IPS-11a (cell line): ENCODE data around the gene ACAA2.
A peak's percentile ranks its signal among the peaks of the same experiment; 100 is the strongest.
"Not testable (repeated sequence)": the region's sequence is repeated elsewhere in the genome, so short reads cannot be mapped to it uniquely, and the experiment has no call there.

Experiments used
- H3K4me3 ChIP-seq: one replicate; pipeline ENCODE4 v1.5.1; 2013; ENCODE audit warnings: low read depth, low read length, control low read depth

ACAA2 gene

DNA sequence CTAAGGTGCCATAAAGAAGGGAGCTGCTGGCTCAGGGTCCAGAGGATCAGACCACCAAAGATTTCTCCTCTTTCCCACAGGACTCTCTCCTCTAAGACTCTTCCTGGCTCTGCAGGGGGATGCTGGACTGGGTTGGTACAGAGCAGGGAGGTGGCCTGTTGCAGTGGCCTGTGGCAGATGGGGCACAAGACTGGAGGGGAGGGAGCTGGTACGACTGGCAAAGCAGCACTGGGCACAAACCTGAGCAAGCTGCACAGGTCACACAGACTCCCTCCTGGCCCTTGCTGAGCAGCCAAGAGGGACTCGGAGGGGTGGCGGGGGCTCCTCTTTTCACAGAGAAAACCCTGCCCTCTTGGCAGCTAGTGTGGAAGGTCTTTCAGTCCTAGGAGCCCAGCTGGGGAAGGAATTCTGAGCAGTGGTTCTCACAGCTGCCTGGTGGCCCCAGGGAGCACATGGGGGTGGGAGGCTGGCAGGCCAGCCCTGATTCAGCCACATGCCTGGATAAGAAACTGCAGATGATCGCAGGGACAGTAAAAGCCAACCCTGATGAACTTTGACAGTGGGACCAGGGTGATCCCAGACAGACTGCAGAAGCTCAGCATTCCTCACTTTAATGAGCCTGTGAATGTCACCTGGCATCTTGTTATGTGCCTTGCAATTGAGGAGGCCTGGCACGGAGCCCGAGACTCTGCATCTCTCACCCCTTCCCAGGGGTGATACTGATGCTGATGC lies 32.5 kb upstream of the ACAA2 start:
- no peak overlapping the region for H3K4me3 ChIP-seq

DNA sequence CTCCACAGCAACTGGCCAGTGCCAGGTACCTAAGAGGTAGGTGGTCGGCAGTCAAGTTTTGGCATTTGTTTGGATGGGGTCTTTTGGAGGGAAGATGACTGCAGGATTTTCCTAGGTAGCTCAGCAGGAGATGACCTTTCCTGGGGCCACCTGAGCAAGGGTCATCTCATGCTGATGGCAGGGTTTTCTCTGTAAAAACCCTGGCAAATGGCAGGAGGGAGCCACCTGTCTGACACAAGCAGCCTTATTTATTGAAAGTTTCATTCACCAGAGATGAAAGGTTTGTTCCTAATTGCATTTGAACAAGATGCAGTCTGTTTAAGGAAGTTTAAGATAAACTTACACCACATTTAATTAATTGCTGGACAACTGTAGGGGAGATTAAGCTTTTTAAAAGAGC lies 31.6 kb upstream of the ACAA2 start:
- H3K4me3 ChIP-seq: no peak overlapping the region

DNA sequence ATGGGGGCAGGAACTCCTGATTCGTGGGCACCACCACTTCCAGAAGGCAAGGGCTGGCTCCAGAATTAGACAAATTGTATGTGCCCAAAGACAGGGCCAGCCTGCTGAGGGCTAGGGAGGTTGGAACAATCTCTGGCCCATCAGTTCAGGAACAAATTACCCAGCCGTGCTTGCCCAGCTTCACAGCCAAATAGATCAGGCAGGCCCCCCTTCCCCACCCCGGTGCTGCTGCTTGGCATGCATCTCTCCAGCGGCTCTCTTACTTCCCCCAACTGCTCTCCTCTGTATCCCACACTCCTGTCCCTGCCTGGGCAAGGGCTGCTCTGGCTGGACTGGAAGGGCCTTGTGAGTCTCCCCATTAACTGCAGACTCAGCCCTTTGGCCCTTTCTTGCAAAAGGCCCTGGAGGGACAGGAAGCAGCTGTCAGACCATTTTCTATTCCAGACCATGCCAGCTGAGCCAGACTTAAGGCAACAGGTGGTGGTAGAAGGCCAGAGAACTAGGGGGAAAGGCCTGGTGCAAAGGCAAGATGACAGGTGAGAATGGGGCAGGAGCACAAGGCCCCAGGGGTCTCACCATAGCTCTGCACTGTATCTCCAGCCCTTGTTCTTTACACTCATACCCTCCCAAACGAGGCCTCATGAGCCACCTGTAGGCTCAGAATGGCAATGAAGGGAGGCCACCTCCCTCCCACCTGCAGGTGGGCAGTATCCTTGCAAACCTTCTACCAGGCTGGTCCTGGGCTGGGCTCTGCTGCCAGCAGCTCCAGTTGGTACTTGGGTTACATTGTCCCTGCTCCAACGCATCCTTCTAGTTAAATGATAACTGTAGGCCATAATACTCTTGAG lies 30.7 kb upstream of the ACAA2 start:
- no peak overlapping the region for H3K4me3 ChIP-seq

DNA sequence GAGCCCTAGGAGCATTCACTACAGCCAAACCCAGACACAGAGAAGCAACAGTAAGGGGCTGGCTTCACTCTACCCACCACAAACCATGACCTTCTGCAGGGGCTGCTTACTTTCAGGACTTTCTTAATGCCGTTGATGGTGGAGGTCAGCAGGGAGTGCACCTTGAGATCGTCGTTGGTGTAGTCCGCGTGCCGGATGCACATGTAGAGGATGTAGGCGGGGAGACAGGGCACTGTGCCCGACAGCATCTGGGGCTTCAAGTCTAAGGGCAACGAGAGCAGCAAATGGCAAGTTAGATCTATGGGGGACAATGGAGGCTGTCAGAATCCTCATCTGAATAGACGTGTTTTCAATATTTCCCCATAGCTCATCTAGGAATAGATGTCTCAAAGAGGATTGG lies 29.8 kb upstream of the ACAA2 start:
- no peak overlapping the region for H3K4me3 ChIP-seq

DNA sequence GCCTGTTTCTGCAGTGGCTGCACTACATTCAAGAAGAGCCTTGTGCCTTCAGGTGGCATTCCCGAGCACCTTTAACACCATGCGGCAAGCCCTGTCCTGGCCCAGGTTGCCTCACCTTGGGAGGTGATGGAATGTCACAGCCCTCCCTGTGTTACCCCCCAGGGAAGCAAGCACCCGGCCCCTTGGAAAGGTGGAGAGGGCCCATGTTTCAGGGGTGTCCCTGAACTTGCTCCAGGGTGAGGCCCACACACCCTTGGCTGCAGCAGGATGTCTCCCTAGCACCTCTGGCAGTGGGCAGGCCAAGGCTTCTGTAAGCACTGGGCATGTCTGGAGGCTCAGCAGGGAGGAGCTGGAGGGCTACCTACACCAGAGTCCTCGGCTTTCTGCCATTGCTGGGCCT lies 29.3 kb upstream of the ACAA2 start:
- no peak overlapping the region for H3K4me3 ChIP-seq

DNA sequence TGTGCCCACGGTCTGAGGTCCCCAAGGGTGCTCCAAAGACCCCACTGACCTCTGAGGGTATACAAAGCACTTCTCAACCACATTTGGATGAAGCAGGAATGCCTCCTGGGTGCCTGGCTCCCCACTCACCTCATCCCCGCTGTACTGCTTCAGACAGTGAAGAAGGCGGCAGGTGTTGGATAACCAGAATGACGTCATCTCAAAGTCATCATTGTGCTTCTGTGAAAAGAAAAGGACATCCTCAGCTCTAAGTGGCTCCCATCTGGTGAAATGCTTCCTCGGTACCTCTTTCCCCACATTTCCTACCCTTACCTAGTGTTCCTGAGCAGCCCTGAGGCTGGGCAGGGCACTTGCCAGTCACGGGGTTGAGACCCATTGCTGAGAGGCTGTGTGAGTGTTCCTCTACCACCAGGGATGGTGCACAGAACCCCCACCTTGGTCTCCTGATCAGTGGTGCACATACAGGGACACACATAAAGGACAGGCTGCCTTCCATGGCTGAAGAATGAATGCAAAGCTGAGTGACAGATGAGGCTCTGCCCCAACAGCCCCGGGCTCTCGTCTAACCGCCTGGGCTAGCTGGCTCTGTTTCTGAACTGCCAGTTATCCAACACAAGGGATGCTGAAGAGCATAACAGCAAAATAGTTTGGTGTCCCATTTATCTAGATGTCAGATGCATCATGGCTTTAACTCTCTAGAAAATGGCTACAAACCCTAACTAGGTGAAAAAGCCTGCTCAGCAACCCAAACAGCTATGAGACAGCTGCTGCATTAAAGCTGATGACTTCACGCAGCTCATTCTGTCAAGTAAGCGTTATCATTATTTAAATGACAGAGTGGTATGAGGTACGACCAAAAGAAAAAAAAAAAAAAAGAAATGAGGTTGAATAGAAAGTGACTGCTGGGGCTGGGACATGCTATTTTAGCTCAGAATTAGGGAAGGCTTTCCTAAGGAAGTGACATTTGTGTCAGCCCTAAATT lies 28.2 kb upstream of the ACAA2 start:
- no peak overlapping the region for H3K4me3 ChIP-seq

DNA sequence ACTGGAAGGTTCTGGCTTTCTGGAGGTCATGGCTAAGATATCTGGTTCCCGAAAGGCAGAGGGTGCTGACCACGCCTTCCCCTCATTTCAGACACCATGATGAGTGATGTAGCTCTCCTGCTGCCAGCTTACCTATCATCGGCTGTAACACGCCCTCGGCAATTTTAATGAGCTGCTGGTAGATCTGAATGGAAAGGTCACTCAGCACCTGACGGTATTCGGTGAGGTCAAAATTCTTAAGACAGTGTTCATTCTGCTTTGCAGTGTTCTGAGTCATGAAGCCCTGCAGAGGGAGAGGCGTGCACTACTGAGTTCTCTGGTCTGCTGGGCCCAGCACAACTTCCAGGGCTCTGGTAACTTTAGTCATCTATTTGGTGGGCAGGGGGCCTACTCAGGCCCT lies 25.7 kb upstream of the ACAA2 start:
- H3K4me3 ChIP-seq: no peak overlapping the region

DNA sequence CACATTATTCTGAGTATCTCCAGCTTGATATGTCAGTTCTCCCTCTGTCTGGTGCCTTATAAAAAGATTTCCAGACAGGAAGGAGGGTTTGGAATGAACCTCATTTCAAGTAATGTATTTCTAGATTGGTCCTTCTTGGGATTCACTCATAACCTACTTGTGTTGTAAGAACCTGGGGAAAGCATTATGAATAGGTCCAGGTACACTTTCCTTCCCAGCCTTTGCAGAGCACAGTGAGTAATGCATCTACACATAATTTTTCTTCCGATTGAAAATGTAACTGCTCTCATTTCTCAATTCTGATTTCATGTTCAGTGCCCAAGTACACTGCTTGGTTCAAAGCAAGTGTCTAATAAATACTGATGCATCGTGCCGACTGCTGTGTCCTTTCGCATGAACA lies 25.0 kb upstream of the ACAA2 start:
- no peak overlapping the region for H3K4me3 ChIP-seq

DNA sequence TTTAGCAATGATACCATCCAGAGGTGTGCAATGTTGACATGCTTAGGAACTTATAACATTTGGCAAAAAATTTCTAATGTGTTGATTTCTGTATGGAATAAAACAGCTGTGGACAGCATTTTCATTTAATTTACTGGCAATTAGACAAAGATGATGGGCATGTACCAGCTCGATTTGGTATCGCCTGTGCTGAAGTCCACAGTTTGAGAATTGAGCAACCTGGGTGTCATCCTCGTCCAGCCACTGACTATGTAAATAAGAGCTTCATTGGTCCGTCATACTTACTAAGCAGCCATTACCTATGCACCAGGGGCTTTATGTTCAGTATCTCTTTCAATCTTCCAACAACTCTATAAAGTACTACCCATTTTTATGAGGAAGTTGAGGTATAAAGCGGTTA lies 24.6 kb upstream of the ACAA2 start:
- no peak overlapping the region for H3K4me3 ChIP-seq

DNA sequence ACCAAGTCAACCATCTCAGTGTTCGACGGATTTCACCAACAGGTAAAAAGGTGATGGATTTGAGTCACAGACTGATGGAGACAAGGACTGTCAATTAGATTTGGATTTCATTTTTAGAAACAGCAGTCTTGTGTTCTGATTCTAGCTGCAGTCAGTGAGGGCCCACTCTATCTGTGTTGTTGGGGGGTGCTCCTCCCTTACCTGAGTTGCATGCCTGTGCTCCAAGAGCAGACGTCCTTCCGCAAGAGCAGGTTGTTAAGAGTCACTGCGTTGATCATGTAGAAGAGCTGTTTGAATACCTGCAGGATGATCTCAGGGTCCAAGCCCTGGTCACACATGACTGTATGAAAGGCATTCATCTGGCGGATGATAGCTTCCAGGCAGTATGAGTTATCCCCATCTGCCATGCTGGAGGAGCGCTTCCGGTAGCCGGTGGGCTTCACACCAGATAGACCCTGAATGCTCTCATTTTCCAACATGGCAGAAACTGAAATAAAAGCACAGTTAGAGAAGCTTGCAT lies 24.0 kb upstream of the ACAA2 start:
- not testable (repeated sequence) for H3K4me3 ChIP-seq

DNA sequence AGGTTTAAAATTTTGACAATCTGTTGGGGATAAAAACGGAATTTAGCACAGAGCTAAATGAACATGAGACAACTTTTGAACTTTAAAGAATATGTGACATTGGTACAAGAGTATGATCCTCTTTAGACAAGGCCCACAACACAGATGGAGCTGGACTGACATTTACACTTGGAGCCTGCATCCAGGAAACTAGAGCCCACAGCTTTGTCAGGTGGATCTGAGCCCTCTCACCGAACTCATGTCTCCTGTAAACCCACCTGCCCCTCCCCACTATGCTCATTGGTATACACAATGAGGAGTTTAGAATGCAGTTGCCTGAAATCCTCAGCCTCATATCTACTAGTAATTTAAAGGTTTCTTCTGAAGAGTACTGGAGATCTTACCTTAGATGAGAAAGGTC lies 22.1 kb upstream of the ACAA2 start:
- H3K4me3 ChIP-seq: no peak overlapping the region

DNA sequence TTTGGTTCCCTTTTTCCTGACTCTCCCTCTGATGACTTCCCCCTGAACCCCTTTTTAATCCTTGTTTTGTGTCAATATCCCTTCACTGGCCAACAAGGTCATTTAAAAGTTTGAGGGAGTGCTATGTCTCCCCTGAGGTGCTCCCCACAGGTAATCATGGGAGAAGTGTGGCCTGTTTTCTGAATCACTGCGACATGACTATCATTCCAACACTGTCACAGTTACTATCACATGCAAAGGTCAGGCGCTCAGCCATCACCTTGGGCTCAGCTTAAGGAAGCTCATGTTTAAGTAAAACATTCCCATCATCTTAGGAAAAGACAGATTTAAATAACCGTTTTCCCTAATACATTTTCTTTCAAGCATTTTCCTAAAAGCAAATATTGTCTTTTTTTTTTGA lies 20.9 kb upstream of the ACAA2 start:
- no peak overlapping the region for H3K4me3 ChIP-seq

DNA sequence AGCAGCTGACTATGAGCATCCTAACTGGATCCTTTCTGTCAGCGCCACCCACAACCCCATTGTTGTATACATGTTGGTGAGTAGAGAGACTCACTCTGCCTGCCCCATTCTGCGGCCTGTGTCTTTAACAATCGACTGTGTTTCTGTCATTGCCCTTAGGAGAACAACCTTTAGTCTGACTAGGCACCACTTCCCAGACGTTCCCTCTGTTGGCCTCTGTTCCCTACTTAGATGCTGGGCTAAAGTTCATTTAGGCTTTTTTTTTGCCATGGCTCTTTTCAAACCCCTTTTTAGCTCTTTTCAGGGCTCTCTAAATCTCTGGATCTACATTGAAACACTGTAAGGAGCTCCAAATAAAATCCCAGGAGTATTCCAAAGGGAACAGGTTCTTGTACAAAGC lies 20.5 kb upstream of the ACAA2 start:
- H3K4me3 ChIP-seq: no peak overlapping the region

DNA sequence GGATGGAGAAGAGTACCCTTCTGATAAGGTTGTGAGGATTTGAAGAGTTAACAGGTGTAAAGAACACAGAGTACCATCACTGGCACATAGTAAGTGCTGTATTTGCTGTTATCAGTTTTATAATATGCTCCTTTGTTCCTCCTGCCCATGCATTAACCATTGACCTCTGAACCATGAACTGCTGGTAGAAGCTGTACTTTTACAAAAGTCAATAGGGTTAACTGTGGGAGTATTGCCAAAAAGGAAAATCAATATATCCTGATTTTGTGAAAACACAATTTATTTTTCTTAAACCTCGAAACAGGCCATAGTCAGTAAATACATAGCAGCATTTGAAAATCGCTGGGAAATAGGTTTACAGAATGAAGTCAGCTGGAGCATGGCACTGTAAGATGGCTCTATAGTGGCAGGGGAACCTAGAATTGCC lies 18.9 kb upstream of the ACAA2 start:
- no peak overlapping the region for H3K4me3 ChIP-seq

DNA sequence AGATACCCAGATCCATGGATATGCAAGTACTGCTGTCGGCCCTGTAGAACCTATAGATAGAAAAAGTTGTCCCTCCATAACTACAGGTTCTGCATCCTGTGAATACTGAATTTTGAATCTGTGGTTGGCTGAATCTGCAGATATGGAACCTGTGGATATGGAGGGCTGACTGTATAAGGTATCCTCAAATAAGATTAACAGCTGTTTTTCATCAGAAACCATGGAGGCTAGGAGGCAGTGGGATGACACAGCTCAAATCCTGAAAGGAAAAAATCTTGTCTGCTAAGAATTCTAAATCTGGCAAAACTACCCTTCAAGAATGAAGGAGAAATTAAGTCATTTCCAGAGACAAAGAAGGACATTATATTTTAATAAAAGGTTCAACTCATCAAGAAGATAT lies 14.7 kb upstream of the ACAA2 start:
- H3K4me3 ChIP-seq: no peak overlapping the region

DNA sequence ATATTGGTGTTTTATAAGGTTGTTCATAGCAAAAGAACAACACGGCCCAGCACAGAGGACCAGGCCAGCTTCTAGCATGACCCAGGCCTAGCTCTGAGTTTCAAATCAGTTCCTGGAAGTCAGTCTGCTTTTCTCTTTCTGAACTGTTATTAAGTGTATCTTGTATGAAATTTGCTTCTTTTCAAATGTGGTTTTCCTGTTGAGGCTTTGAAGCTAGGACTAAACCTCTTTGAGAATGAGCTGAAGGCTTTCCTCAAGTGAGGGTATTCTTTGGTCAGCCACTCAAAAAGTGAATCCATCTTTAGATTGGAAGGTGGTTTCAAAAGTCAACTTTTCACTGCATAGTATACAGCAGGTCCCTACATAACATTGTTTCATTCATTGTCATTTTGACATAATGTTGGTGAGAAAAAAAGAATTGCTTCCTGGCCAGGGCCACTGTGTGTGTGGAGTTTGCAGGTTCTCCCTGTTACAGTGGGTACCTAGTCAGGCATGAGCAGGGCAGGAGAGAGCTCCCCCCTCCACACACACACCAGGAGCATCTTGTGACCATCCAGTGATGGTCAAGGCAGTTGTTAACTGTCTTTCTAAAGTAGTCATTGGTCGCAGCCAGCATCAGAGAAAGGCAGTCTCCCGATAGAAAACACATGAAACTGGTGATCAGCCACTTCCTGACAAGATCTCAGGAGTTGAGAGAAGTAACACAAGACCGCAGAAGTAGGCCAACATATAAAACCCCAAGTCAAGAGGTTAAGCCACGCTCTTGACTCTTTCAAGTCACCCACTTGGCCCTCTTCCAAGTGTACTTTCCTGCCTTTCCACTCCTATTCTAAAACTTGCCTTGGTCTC lies 6.7 kb upstream of the ACAA2 start:
- H3K4me3 ChIP-seq: no peak overlapping the region

DNA sequence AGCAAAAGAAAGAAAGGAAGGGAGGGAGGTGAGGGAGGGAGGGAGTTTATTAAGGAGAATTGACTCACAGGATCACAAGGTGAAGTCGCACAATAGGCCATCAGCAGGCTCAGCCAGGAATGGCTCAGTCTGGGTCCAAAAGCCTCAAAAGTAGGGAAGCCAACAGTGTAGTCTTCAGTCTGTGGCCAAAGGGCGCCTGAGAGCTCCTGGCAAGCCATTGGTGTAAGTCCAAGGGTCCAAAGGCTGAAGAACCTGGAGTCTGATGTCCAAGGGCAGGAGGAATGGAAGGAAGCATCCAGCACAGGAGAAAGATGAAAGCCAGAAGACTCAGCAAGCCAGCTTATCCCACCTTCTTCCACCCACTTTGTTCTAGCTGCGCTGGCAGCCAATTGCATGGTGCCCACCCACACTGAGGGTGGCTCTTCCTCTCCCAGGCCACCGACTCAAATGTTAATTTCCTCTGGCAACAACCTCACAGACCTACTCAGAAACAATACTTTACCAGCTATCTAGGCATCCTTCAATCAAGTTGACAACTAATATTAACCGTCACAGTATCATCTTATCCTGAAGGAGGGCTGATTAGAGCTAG lies 5.8 kb upstream of the ACAA2 start:
- no peak overlapping the region for H3K4me3 ChIP-seq

DNA sequence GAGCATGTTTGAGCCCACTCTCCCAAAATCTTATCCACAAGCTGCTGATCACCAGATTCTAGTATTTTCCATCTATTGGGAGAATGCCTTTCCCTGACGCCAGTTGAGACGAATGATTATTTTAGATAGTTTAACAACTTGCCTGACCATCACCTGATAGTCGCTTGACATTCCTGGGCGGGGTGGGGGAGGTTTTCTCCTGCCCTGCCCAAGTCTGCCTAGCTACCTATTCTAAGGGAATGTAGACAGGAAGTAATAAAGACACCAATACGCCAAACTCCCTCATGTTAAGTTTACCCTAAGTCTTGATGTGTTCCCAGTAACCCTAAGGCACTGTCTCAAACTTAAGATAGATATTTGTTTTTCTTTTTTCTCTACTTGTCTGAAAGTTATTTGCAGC lies 4.6 kb upstream of the ACAA2 start:
- H3K4me3 ChIP-seq: no peak overlapping the region

DNA sequence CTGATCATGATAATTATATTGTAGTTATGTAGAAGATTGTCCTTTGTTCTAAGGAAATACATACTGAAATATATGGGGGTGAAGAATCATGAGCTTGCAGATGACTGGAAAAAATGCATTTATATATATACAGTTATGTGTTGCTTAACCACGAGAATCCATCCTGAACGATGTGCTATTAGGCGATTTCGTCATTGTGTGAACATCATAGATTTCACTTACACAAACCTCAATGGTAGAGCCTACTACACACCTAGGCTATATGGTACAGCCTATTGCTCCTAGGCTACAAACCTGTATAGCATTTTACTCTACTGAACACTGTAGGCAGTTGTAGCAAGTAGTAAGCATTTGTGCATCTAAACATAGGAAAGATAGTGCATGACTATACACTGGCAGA lies 2.6 kb upstream of the ACAA2 start:
- no peak overlapping the region for H3K4me3 ChIP-seq

DNA sequence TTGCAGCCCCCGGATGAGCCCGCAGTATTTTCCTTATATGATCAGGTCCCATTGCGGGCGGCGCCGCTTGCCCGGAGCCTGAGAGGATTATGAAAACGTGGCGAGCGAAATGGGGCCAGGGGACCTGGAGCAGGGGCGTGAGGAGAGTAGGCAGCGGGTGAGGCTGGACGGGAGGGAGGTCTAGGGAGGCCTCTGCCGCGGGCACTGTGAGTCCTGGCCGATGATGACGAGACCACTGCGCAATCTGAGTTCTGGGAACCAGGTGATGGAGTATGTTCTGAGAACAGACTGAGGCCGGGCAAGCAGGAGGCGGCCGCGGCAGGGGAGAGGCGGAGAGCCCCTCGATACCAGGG lies 790 bp upstream of the ACAA2 start:
- peak overlapping the region; percentile 69 for H3K4me3 ChIP-seq
